Right hindlimb (tissue), 1 donor: ENCODE measurements around the gene CCDC88A.

Experiments used
- DNase-seq: peaks from one replicate; pipeline ENCODE4 v3.0.0-alpha.2; 2018

CCDC88A gene

GRCh38 chr2:55422876-55423665, 3.4 kb upstream of the CCDC88A start:
- no peak for DNase-seq

GRCh38 chr2:55421326-55421725, 1.7 kb upstream of the CCDC88A start:
- DNase-seq, result no peak

GRCh38 chr2:55420871-55421270, 1.2 kb upstream of the CCDC88A start:
- DNase-seq, result no peak

GRCh38 chr2:55420439-55420725, 726 bp upstream of the CCDC88A start:
- DNase-seq, result no peak

- no peak for DNase-seq
Observed at GRCh38 chr2:55419233-55419678, 400 bp downstream of the CCDC88A start.

- DNase-seq, result peak; percentile 35
Observed at GRCh38 chr2:55418512-55419232, 984 bp downstream of the CCDC88A start.

GRCh38 chr2:55418072-55418471, 1.6 kb downstream of the CCDC88A start:
- DNase-seq, result no peak

GRCh38 chr2:55416786-55417568, 2.7 kb downstream of the CCDC88A start:
- DNase-seq, result no peak

GRCh38 chr2:55415300-55415699, 4.4 kb downstream of the CCDC88A start:
- no peak for DNase-seq

GRCh38 chr2:55408918-55409868, 10.5 kb downstream of the CCDC88A start:
- no peak for DNase-seq

- DNase-seq, result no peak
Observed at GRCh38 chr2:55408098-55408882, 11.4 kb downstream of the CCDC88A start.

GRCh38 chr2:55405116-55405515, 14.5 kb downstream of the CCDC88A start:
- no peak for DNase-seq

GRCh38 chr2:55403256-55403998, 16.2 kb downstream of the CCDC88A start:
- no peak for DNase-seq

- DNase-seq, result no peak
Observed at GRCh38 chr2:55401124-55401523, 18.5 kb downstream of the CCDC88A start.

GRCh38 chr2:55400332-55400731, 19.3 kb downstream of the CCDC88A start:
- DNase-seq, result no peak

GRCh38 chr2:55399815-55400214, 19.8 kb downstream of the CCDC88A start:
- DNase-seq, result no peak

GRCh38 chr2:55395724-55396605, 23.7 kb downstream of the CCDC88A start:
- no peak for DNase-seq

GRCh38 chr2:55391615-55392242, 27.9 kb downstream of the CCDC88A start:
- DNase-seq, result no peak

- DNase-seq, result no peak
Observed at GRCh38 chr2:55391155-55391554, 28.5 kb downstream of the CCDC88A start.
